ENCODE data around the gene LGR5.

DNA sequence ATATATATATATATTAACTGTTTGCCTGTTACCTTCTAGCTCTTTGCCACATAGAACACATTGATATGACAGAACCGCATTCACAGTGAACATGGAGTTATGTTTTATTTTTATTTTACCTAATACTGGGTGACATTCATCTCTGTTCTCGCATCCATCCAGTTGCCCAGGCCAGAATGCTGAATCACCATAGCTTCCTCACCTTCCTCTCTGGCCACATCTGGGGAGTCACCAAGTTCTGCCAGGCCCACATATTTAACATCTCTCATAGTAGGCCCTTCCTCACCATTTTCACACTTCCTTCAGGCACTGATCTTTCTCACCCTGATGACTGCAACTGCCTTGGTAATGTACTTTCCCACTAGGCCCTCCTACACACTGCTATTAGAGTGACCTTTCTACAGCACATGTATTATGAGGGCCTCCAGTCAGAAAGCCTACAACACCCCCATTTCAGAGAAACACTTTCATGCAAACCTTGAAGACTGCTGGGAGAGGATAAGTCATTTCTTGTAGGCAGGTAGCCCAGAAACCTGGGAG is 106.8 kb downstream of the LGR5 start:
- TF ChIP-seq EZH2 (IDR thresholded peaks at IDR 0.05; ENCODE audit: low read length, missing control alignments), result no peak
- TF ChIP-seq, protein P1, sequence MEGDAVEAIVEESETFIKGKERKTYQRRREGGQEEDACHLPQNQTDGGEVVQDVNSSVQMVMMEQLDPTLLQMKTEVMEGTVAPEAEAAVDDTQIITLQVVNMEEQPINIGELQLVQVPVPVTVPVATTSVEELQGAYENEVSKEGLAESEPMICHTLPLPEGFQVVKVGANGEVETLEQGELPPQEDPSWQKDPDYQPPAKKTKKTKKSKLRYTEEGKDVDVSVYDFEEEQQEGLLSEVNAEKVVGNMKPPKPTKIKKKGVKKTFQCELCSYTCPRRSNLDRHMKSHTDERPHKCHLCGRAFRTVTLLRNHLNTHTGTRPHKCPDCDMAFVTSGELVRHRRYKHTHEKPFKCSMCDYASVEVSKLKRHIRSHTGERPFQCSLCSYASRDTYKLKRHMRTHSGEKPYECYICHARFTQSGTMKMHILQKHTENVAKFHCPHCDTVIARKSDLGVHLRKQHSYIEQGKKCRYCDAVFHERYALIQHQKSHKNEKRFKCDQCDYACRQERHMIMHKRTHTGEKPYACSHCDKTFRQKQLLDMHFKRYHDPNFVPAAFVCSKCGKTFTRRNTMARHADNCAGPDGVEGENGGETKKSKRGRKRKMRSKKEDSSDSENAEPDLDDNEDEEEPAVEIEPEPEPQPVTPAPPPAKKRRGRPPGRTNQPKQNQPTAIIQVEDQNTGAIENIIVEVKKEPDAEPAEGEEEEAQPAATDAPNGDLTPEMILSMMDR (conservative IDR thresholded peaks at IDR 0.05 in 1 of 2, IDR thresholded peaks at IDR 0.05 in 1 of 2; ENCODE audit: low read depth in 1 of 2, low read length in 2 of 2), result no peak
